Fibroblast of lung (primary cell): Measurements from ENCODE around the gene PLD5. TPM values are rescaled to one million over a fixed set of nuclear protein-coding genes. Genes with fewer than 3 reads are reported as not detected.

Source experiments
- DNase-seq, 2 donors: peaks; one replicate each; pipeline versions ENCODE4 v3.0.0 to v3.0.0-alpha.2; 2010; ENCODE audit warnings: low read depth in 2 of 2
- H2AFZ ChIP-seq: 2 replicates; pipeline ENCODE4 v1.5.1; 2012; ENCODE audit warnings: low read length, control low read depth, inconsistent platforms
- H3K27ac ChIP-seq: 2 replicates; pipeline ENCODE4 v1.5.1; 2011; ENCODE audit warnings: low read length, control low read depth; ENCODE audit not compliant: insufficient read depth
- H3K27me3 ChIP-seq: 2 replicates; pipeline ENCODE4 v1.5.1; 2011; ENCODE audit warnings: mild to moderate bottlenecking, low read length; ENCODE audit not compliant: control insufficient read depth, insufficient read depth
- H3K36me3 ChIP-seq: 2 replicates; pipeline ENCODE4 v1.5.1; 2011; ENCODE audit warnings: low read length; ENCODE audit not compliant: control insufficient read depth, insufficient read depth
- H3K4me1 ChIP-seq: 2 replicates; pipeline ENCODE4 v1.5.1; 2011; ENCODE audit warnings: low read length; ENCODE audit not compliant: control insufficient read depth, insufficient read depth; ENCODE audit errors: extremely low read depth
- H3K4me2 ChIP-seq: 2 replicates; pipeline ENCODE4 v1.5.1; 2011; ENCODE audit warnings: low read length, control low read depth; ENCODE audit not compliant: insufficient read depth; ENCODE audit errors: extremely low read depth
- H3K4me3 ChIP-seq, 4 experiments: fragments of 200-600 bp in 1 of 4; sonication (generic) in 1 of 4; replicated peaks in 1 of 4; 2 replicates each; pipeline ENCODE4 v1.5.1; 2011 to 2016; ENCODE audit warnings: low read length in 4 of 4, low read depth in 3 of 4, mild to moderate bottlenecking in 3 of 4, control low read depth in 2 of 4, inconsistent platforms in 1 of 4, mixed read lengths in 1 of 4; ENCODE audit not compliant: insufficient read depth in 1 of 4; ENCODE audit errors: control extremely low read depth in 1 of 4
- H3K79me2 ChIP-seq: 2 replicates; pipeline ENCODE4 v1.5.1; 2012; ENCODE audit warnings: mild to moderate bottlenecking, low read length, inconsistent platforms; ENCODE audit not compliant: control insufficient read depth, insufficient read depth
- H3K9ac ChIP-seq: 2 replicates; pipeline ENCODE4 v1.5.1; 2011; ENCODE audit warnings: mild to moderate bottlenecking, low read length, control low read depth; ENCODE audit not compliant: insufficient read depth
- H3K9me3 ChIP-seq: 2 replicates; pipeline ENCODE4 v1.5.1; 2012; ENCODE audit warnings: low read depth, low read length; ENCODE audit not compliant: control insufficient read depth, insufficient read depth
- H4K20me1 ChIP-seq: 2 replicates; pipeline ENCODE4 v1.5.1; 2011; ENCODE audit warnings: low read length; ENCODE audit not compliant: control insufficient read depth, insufficient read depth; ENCODE audit errors: extremely low read depth
- CTCF ChIP-seq, 2 donors: IDR thresholded peaks in 1 of 2; conservative IDR thresholded peaks in 1 of 2; 1 replicate in 1 of 2; 2 replicates in 1 of 2; pipeline ENCODE4 v1.5.1; 2011 to 2012; ENCODE audit warnings: low read length in 2 of 2, control low read depth in 1 of 2, inconsistent platforms in 1 of 2, low read depth in 1 of 2, mild to moderate bottlenecking in 1 of 2
- EZH2 ChIP-seq: IDR thresholded peaks from 2 replicates; pipeline ENCODE4 v1.5.1; 2012; ENCODE audit warnings: low read length, control low read depth, mild to moderate bottlenecking; ENCODE audit errors: missing control alignments
- polyA plus RNA-seq, 2 donors: library from polyadenylated mRNA; depleted of rRNA in 1 of 2; stranded (reverse) in 1 of 2; unstranded in 1 of 2; fragments of >200 nt; gene quantifications; 2 replicates each; pipeline ENCODE4 v1.2.1, GENCODE V29; 2011 to 2012; ENCODE audit warnings: missing spikeins in 1 of 2
- total RNA-seq: library from RNA; depleted of rRNA; stranded (reverse); fragments of >200 nt; gene quantifications from 2 replicates; pipeline ENCODE4 v1.2.1, GENCODE V29; 2014

Gene PLD5
- total and polyA plus RNA-seq, 2 donors (not counting 1 experiment from before 2014, with no cell fraction given), result under 0.01 to 0.02 TPM

- Histone ChIP-seq H3K4me3 (no peak overlapping the region), H2AFZ (no peak overlapping the region), H3K79me2 (no peaks in the 10 kb centered on the region), H3K4me2 (no peak overlapping the region), H3K9ac (no peak overlapping the region), H4K20me1 (no peaks in the 10 kb centered on the region), H3K27ac (no peak overlapping the region), H3K9me3 (no peaks in the 10 kb centered on the region), H3K4me1 (no peaks in the 10 kb centered on the region), H3K27me3 (no peaks in the 10 kb centered on the region), H3K36me3 (no peaks in the 10 kb centered on the region)
- TF ChIP-seq CTCF (conservative IDR thresholded peaks at IDR 0.05 in 1 of 2, IDR thresholded peaks at IDR 0.05 in 1 of 2; ENCODE audit: low read depth in 1 of 2, low read length in 2 of 2) (no peak), EZH2 (no peak)
- DNase-seq, result no peak
Measured at GRCh38 chr1:242241936-242242335, 282.6 kb downstream of the PLD5 start.

GRCh38 chr1:242240691-242241090, 283.8 kb downstream of the PLD5 start:
- Histone ChIP-seq H3K9me3 (no peaks in the 10 kb centered on the region), H4K20me1 (no peaks in the 10 kb centered on the region), H3K4me3 (no peak overlapping the region), H3K36me3 (no peaks in the 10 kb centered on the region), H3K4me1 (no peaks in the 10 kb centered on the region), H3K4me2 (no peak overlapping the region), H3K9ac (no peak overlapping the region), H2AFZ (no peak overlapping the region), H3K79me2 (no peaks in the 10 kb centered on the region), H3K27me3 (no peaks in the 10 kb centered on the region), H3K27ac (no peak overlapping the region)
- DNase-seq, result no peak
- TF ChIP-seq CTCF (conservative IDR thresholded peaks at IDR 0.05 in 1 of 2, IDR thresholded peaks at IDR 0.05 in 1 of 2; ENCODE audit: low read depth in 1 of 2, low read length in 2 of 2) (no peak), EZH2 (no peak)

- Histone ChIP-seq H3K4me3 (no peak overlapping the region), H3K9me3 (no peaks in the 10 kb centered on the region), H3K9ac (no peak overlapping the region), H3K36me3 (no peaks in the 10 kb centered on the region), H3K4me2 (no peak overlapping the region), H3K4me1 (no peaks in the 10 kb centered on the region), H3K27me3 (no peaks in the 10 kb centered on the region), H4K20me1 (no peaks in the 10 kb centered on the region), H2AFZ (no peak overlapping the region), H3K79me2 (no peaks in the 10 kb centered on the region), H3K27ac (no peak overlapping the region)
- TF ChIP-seq CTCF (conservative IDR thresholded peaks at IDR 0.05 in 1 of 2, IDR thresholded peaks at IDR 0.05 in 1 of 2; ENCODE audit: low read depth in 1 of 2, low read length in 2 of 2), result no peak
- no peak for TF ChIP-seq EZH2
- DNase-seq, result no peak
Measured at GRCh38 chr1:242240077-242240476, 284.4 kb downstream of the PLD5 start.
